ENCODE measurements around the gene CTAG1A. TPM values are rescaled to one million over a fixed set of nuclear protein-coding genes. Genes with fewer than 3 reads are reported as not detected.
A peak's percentile ranks its signal among the peaks of the same experiment; 100 is the strongest.
"Not testable (repeated sequence)": the region's sequence is repeated elsewhere in the genome, so short reads cannot be mapped to it uniquely, and the experiment has no call there.

Gene CTAG1A
- total RNA-seq, 4 donors from 2014 or later: not detected

DNA sequence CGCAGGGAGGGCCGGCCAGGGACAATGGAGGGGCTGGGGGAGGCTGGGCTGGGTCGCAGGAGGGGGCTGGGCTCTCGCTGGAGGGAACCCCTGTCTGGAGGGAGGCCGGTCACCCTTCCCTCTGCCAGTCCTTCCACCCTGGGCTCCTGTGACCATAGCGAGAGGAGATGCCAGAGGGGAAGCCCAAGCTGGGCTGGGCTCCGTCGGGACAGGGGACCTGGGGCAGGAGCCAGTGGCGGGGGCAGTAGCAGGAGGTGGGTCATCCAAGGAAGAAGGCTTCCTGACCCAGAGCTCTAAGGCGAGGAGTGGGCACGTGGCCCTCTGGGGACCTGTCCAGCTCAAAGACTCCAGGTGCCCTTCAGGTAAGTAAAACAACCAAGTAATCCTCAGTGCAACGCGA is 17.3 kb downstream of the CTAG1A start:
- Histone ChIP-seq H3K9me3 (no peaks in the 10 kb centered on the region), H3K27ac (no peak overlapping the region), H3K4me3 (no peak overlapping the region), H3K27me3 (no peaks in the 10 kb centered on the region), H3K36me3 (no peaks in the 10 kb centered on the region), H3K4me1 (peaks cover 14% of the 10 kb centered on the region)
- TF ChIP-seq, protein P1, sequence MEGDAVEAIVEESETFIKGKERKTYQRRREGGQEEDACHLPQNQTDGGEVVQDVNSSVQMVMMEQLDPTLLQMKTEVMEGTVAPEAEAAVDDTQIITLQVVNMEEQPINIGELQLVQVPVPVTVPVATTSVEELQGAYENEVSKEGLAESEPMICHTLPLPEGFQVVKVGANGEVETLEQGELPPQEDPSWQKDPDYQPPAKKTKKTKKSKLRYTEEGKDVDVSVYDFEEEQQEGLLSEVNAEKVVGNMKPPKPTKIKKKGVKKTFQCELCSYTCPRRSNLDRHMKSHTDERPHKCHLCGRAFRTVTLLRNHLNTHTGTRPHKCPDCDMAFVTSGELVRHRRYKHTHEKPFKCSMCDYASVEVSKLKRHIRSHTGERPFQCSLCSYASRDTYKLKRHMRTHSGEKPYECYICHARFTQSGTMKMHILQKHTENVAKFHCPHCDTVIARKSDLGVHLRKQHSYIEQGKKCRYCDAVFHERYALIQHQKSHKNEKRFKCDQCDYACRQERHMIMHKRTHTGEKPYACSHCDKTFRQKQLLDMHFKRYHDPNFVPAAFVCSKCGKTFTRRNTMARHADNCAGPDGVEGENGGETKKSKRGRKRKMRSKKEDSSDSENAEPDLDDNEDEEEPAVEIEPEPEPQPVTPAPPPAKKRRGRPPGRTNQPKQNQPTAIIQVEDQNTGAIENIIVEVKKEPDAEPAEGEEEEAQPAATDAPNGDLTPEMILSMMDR (IDR thresholded peaks at IDR 0.05): no peak
- no peak for TF ChIP-seq EP300 (IDR thresholded peaks at IDR 0.05)
- no peak for TF ChIP-seq POLR2A (IDR thresholded peaks at IDR 0.05)
- no peak for TF ChIP-seq POLR2AphosphoS5 (IDR thresholded peaks at IDR 0.05)
- 81% methylated on average over 13 of the region's 13 CpGs for WGBS
- peak in 1 of 2 donors; percentile 48 for DNase-seq (ENCODE audit: low spot score in 2 of 2)

DNA sequence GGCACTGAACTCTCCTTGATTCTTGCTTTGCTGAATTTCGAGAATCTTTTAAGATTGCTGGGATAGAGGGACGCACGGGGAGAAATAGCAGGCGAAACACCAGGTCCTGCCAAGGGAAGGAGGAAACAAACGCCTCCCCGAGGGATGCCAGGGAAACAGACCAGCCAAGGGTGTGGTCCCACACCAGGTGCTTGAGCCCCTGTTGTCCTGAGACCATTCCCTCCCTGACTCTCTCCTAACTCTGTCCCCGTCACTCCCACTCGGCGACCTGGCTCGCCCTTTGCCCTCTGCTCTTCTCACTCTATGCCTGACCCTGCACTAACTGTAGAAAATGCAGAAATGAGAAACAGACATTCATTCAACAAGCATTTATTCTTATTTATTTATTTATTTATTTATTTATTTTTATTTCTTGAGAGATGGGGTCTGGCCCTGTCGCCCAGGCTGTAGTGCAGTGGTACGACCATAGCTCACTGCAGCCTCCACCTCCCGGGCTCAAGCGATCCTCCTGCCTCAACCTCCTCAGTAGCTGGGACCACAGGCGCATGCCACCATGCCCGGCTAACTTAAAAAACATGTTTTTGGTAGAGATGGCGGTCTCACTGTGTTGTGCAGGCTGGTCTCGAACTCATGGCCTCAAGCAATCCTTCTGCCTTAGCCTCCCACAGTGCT is 18.0 kb downstream of the CTAG1A start:
- no peak for DNase-seq (ENCODE audit: low spot score in 2 of 2)
- Histone ChIP-seq H3K4me3 (no peak overlapping the region), H3K4me1 (peaks cover 14% of the 10 kb centered on the region), H3K9me3 (no peaks in the 10 kb centered on the region), H3K36me3 (no peaks in the 10 kb centered on the region), H3K27ac (no peak overlapping the region), H3K27me3 (no peaks in the 10 kb centered on the region)
- TF ChIP-seq POLR2A (IDR thresholded peaks at IDR 0.05): no peak
- no peak for TF ChIP-seq POLR2AphosphoS5 (IDR thresholded peaks at IDR 0.05)
- TF ChIP-seq, protein P1 (IDR thresholded peaks at IDR 0.05): no peak
- WGBS: 85% methylated on average over 18 of the region's 18 CpGs

DNA sequence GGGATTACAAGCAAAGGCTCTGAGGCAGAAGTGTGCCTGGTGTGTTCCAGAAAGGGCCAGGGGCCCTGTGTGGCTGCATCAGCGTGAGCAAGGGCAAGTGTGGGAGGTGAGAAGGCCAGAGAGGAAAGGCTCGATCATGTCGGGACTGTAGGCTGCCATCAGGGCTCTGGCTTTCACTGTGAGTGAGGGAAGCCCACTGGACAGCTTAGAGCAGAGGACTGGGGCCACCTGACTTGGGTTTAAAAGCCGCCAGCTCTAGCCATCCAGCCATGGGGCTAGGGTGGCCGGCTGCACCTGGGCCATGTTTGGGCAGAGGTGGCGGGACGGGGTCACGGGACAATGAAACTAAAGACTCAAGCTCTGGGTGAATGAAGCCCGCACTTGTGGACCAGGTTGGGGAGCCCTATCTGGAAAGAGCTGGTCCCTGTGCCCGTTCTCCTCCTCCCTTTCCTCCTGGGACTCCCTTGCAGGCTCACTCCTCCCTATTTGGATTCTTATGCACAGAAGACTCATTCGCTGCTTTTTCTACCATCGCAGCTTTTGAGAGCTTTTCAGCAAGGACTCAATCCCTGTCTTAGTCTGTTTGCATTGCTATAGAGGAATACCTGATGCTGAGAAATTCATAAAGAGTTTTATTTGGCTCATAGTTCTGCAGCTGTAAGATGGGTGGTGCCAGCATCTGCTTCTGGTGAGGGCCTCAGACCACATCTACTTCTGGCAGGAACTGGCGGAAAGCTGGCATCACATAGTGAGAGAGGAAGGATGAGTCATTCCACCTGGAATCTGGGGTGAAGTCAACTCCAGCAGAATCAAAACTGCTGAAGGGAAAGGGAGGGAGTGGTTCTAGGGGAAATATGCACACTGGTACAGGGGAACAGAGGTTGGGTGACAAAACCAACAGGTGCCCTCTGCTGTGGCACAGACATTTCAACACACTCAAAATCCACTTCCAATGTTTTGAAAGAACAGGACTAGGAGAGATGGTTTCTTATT is 18.8 kb downstream of the CTAG1A start:
- no peaks in the 10 kb centered on the region for H3K9me3 ChIP-seq
- no peak overlapping the region for H3K4me3 ChIP-seq
- TF ChIP-seq POLR2A (IDR thresholded peaks at IDR 0.05) (no peak), EP300 (IDR thresholded peaks at IDR 0.05) (no peak)
- TF ChIP-seq, protein P1 (IDR thresholded peaks at IDR 0.05): no peak
- peaks cover 14% of the 10 kb centered on the region for H3K4me1 ChIP-seq
- no peaks in the 10 kb centered on the region for H3K36me3 ChIP-seq
- no peak overlapping the region for H3K27ac ChIP-seq
- DNase-seq (ENCODE audit: low spot score in 2 of 2): peak in 1 of 2 donors; percentile 27
- WGBS: 72% methylated on average over 13 of the region's 13 CpGs
- no peaks in the 10 kb centered on the region for H3K27me3 ChIP-seq

DNA sequence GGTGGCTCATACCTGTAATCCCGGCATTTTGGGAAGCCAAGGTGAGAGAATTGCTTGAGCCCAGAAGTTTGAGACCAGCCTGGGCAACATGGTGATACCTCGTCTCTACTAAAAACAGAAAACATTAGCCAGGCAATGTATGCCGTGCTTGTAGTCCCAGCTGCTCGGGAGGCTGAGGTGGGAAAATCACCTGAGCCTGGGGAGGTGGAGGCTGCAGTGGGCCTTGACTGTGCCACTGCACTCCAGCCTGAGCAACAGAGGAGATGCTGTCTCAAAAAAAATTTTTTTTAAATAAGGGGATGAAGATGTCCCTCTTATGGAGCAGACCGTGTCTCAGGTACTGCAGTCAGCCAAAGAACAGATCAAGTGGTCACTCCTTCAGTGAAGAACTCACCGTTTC is 20.6 kb downstream of the CTAG1A start:
- no peak overlapping the region for H3K4me3 ChIP-seq
- H3K27ac ChIP-seq: no peak overlapping the region
- H3K36me3 ChIP-seq: no peaks in the 10 kb centered on the region
- no peaks in the 10 kb centered on the region for H3K9me3 ChIP-seq
- 83% methylated on average over 6 of the region's 6 CpGs for WGBS
- TF ChIP-seq POLR2A (IDR thresholded peaks at IDR 0.05) (no peak), POLR2AphosphoS5 (IDR thresholded peaks at IDR 0.05) (no peak), EP300 (IDR thresholded peaks at IDR 0.05) (no peak)
- TF ChIP-seq, protein P1 (IDR thresholded peaks at IDR 0.05): no peak
- H3K27me3 ChIP-seq: no peaks in the 10 kb centered on the region
- DNase-seq (ENCODE audit: low spot score in 2 of 2): no peak
- H3K4me1 ChIP-seq: peaks cover 14% of the 10 kb centered on the region

DNA sequence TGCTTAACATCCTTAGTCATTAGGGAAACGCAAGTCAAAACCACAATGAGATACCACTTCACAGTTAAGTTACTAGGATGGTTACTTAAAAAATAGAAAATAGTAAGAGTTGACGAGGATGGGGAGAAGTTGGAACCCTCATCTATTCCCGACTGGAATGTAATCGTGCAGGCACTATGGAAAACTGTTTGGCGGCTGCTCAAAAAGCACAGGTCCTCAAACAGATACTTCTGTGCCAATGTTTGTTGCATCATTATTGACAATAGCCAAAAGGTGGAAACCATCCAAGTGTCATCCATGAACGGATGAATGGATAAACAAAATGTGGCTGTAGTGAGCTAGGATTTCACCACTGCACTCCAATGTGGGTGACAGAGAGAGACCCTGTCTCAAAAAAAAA is 22.4 kb downstream of the CTAG1A start:
- TF ChIP-seq, protein P1 (IDR thresholded peaks at IDR 0.05): no peak
- TF ChIP-seq POLR2AphosphoS5 (IDR thresholded peaks at IDR 0.05) (no peak), EP300 (IDR thresholded peaks at IDR 0.05) (no peak), POLR2A (IDR thresholded peaks at IDR 0.05) (no peak)
- Histone ChIP-seq H3K9me3 (no peaks in the 10 kb centered on the region), H3K4me3 (no peak overlapping the region), H3K4me1 (peaks cover 14% of the 10 kb centered on the region), H3K36me3 (no peaks in the 10 kb centered on the region), H3K27ac (no peak overlapping the region), H3K27me3 (no peaks in the 10 kb centered on the region)
- WGBS: 76% methylated on average over 6 of the region's 6 CpGs
- DNase-seq (ENCODE audit: low spot score in 2 of 2): no peak

DNA sequence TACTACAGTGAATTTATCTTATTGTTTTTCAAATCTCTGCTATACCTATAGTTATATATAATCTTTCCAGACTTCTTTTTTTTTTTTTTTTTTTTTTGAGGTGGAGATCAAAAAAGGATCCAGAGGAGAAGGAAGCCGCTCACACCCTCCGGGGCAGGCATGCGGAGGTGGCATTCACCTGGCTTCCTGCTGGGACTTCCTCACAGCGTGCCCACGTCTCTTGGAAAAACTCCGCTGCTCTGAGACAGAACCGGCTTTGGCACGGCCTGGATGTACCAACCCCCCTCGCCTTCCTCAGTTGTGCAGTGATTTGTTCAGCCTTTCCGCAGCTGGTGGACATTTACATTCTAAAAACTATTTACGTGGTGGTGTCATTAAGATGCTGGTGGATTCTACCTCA is 23.0 kb downstream of the CTAG1A start:
- not testable (repeated sequence) for H3K4me3 ChIP-seq; DNase-seq (ENCODE audit: low spot score in 2 of 2)
- WGBS: 83% methylated on average over 11 of the region's 11 CpGs

DNA sequence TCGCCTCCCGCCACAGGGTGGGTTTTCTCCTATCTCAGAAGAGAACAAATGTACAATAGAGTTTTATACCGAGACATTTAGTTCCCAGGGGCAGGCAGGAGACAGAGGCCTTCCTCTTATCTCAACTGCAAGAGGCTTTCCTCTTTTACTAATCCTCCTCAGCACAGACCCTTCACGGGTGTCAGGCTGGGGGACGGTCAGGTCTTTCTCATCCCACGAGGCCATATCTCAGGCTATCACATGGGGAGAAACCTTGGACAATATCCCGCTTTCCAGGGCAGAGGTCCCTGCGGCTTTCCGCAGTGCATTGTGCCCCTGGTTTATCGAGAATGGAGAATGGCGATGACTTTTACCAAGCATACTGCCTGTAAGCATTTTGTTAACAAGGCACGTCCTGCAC is 23.9 kb downstream of the CTAG1A start:
- not testable (repeated sequence) for H3K4me1 ChIP-seq; H3K27ac ChIP-seq; H3K27me3 ChIP-seq; H3K36me3 ChIP-seq; H3K9me3 ChIP-seq; H3K4me3 ChIP-seq; DNase-seq (ENCODE audit: low spot score in 2 of 2)
- WGBS: 72% methylated on average over 7 of the region's 12 CpGs

More for the DNA sequence above, 23.0 kb downstream of the CTAG1A start:
- not testable (repeated sequence) for H3K27me3 ChIP-seq, H3K27ac ChIP-seq, H3K9me3 ChIP-seq, H3K36me3 ChIP-seq
- peaks cover 14% of the 10 kb centered on the region for H3K4me1 ChIP-seq
